ENCODE results near the gene SLC38A2.

DNA sequence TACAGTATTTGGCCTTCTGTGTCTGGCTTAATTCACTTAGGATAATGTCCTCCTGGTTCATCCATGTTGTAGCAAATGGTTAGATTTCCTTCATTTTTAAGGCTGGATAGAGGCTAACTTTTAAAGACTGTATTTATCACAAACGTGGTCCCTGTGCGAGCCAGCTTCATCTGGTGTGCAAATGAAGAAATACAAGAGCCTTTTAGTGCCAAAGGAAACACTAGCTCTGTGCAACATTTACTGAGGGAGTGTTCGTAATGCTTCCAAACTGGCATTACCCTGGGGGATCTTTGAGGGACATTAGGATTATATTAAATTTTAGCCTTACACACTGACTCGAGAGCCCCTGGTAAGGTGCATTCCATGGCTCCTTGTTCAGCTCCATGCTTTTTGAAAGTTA lies 43.0 kb upstream of the SLC38A2 start:
- TF ChIP-seq, protein P1, sequence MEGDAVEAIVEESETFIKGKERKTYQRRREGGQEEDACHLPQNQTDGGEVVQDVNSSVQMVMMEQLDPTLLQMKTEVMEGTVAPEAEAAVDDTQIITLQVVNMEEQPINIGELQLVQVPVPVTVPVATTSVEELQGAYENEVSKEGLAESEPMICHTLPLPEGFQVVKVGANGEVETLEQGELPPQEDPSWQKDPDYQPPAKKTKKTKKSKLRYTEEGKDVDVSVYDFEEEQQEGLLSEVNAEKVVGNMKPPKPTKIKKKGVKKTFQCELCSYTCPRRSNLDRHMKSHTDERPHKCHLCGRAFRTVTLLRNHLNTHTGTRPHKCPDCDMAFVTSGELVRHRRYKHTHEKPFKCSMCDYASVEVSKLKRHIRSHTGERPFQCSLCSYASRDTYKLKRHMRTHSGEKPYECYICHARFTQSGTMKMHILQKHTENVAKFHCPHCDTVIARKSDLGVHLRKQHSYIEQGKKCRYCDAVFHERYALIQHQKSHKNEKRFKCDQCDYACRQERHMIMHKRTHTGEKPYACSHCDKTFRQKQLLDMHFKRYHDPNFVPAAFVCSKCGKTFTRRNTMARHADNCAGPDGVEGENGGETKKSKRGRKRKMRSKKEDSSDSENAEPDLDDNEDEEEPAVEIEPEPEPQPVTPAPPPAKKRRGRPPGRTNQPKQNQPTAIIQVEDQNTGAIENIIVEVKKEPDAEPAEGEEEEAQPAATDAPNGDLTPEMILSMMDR (conservative IDR thresholded peaks at IDR 0.05; ENCODE audit: low read depth, low read length), result no peak
- no peak for TF ChIP-seq NFE2L2 (IDR thresholded peaks at IDR 0.05; ENCODE audit: low read depth, low read length)
- no peak for TF ChIP-seq POLR2A (IDR thresholded peaks at IDR 0.05; ENCODE audit: low read depth, low read length)
- TF ChIP-seq RFX5 (IDR thresholded peaks at IDR 0.05; ENCODE audit: low read depth, low read length), result no peak
- TF ChIP-seq RAD21 (IDR thresholded peaks at IDR 0.05; ENCODE audit: low read length), result no peak
- no peak for TF ChIP-seq FOS (IDR thresholded peaks at IDR 0.05; ENCODE audit: low read depth, low read length)
- no peak for TF ChIP-seq RCOR1 (IDR thresholded peaks at IDR 0.05; ENCODE audit: insufficient replicate concordance, low read length)
- no peak for TF ChIP-seq BHLHE40 (IDR thresholded peaks at IDR 0.05; ENCODE audit: low read depth, low read length)
- no peak for TF ChIP-seq MXI1 (IDR thresholded peaks at IDR 0.05; ENCODE audit: borderline replicate concordance, low read depth, low read length)
- TF ChIP-seq, protein P2, sequence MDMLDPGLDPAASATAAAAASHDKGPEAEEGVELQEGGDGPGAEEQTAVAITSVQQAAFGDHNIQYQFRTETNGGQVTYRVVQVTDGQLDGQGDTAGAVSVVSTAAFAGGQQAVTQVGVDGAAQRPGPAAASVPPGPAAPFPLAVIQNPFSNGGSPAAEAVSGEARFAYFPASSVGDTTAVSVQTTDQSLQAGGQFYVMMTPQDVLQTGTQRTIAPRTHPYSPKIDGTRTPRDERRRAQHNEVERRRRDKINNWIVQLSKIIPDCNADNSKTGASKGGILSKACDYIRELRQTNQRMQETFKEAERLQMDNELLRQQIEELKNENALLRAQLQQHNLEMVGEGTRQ (IDR thresholded peaks at IDR 0.05; ENCODE audit: low read depth, low read length), result no peak
- no peak for TF ChIP-seq MAZ (IDR thresholded peaks at IDR 0.05; ENCODE audit: borderline replicate concordance, low read depth, low read length)
- TF ChIP-seq CEBPB (IDR thresholded peaks at IDR 0.05; ENCODE audit: low read depth, low read length), result no peak
- TF ChIP-seq SMC3 (IDR thresholded peaks at IDR 0.05; ENCODE audit: low read depth, low read length), result no peak
- TF ChIP-seq MAFK (IDR thresholded peaks at IDR 0.05; ENCODE audit: low read depth, low read length), result no peak

Measured in IMR-90 (cell line).